Panc1 (cell line): Measurements from ENCODE around the gene C17orf67. TPM values are rescaled to one million over a fixed set of nuclear protein-coding genes. Genes with fewer than 3 reads are reported as not detected.
"Not testable (repeated sequence)": the region's sequence is repeated elsewhere in the genome, so short reads cannot be mapped to it uniquely, and the experiment has no call there.

Experiments
- ATAC-seq: fragments of 200-7000 bp; cut with Tn5 transposase; 2 replicates; pipeline ENCODE4 v1.9.1; 2020; ENCODE audit warnings: mild to moderate bottlenecking, moderate library complexity
- BruUV-seq: library from RNA; stranded (reverse); fragments of 400-500 nt; replicated peaks from 2 replicates; lab custom pipeline; 2021; lab: Mats Ljungman, UMichigan
- CTCF ChIA-PET: fragments of 300-600 bp; sonication (Branson Sonifier 250); formaldehyde crosslinking; loops from one replicate; lab custom pipeline; 2022; ENCODE audit warnings: antibody characterized with exemption; lab: Charles Lee
- POLR2A ChIA-PET: fragments of 300-600 bp; sonication (Branson Sonifier 250); formaldehyde crosslinking; loops from one replicate; lab custom pipeline; 2022; ENCODE audit warnings: antibody characterized with exemption; lab: Charles Lee
- DNase-seq: peaks from one replicate; pipeline ENCODE4 v3.0.0-alpha.2; 2010; ENCODE audit warnings: low read depth, low spot score
- H3K27ac ChIP-seq: 2 replicates; pipeline ENCODE4 v1.5.1; 2011; ENCODE audit warnings: mild to moderate bottlenecking, low read length, inconsistent platforms
- H3K27me3 ChIP-seq: fragments of 200-500 bp; sonication (Bioruptor generic); 2 replicates; pipeline ENCODE4 v1.6.0; 2014; ENCODE audit warnings: low read length, inconsistent platforms; ENCODE audit not compliant: control insufficient read depth, insufficient read depth
- H3K36me3 ChIP-seq: fragments of 200-500 bp; sonication (Bioruptor generic); 2 replicates; pipeline ENCODE4 v1.5.1; 2014; ENCODE audit warnings: inconsistent platforms, mild to moderate bottlenecking, low read length, moderate library complexity; ENCODE audit not compliant: control insufficient read depth, insufficient read depth
- H3K4me1 ChIP-seq: 2 replicates; pipeline ENCODE4 v1.5.1; 2011; ENCODE audit warnings: inconsistent platforms, mild to moderate bottlenecking, low read length, moderate library complexity; ENCODE audit not compliant: control insufficient read depth, insufficient read depth
- H3K4me3 ChIP-seq, 2 experiments: 2 replicates each; pipeline ENCODE4 v1.5.1; 2011 to 2012; ENCODE audit warnings: low read depth in 2 of 2, low read length in 2 of 2, mild to moderate bottlenecking in 2 of 2, inconsistent platforms in 1 of 2, moderate library complexity in 1 of 2
- H3K9me3 ChIP-seq: fragments of 200-500 bp; sonication (Bioruptor generic); 2 replicates; pipeline ENCODE4 v1.5.1; 2014; ENCODE audit warnings: low read depth, mild to moderate bottlenecking, inconsistent platforms, low read length, moderate library complexity; ENCODE audit not compliant: control insufficient read depth, insufficient read depth
- POLR2AphosphoS5 ChIP-seq: IDR thresholded peaks from 2 replicates; pipeline ENCODE4 v1.6.1; 2012; ENCODE audit warnings: mild to moderate bottlenecking, low read depth, low read length, moderate library complexity
- REST ChIP-seq, 2 experiments: IDR thresholded peaks; 2 replicates each; pipeline ENCODE4 v1.6.1; 2011 to 2012; ENCODE audit warnings: low read depth in 2 of 2, control low read depth in 1 of 2, low read length in 1 of 2, mild to moderate bottlenecking in 1 of 2, moderate library complexity in 1 of 2; ENCODE audit not compliant: insufficient read depth in 1 of 2
- SIN3A ChIP-seq: IDR thresholded peaks from 2 replicates; pipeline ENCODE4 v1.6.1; 2012; ENCODE audit warnings: low read depth, mild to moderate bottlenecking, low read length, moderate library complexity, borderline replicate concordance; ENCODE audit not compliant: insufficient read depth
- TCF7L2 ChIP-seq: IDR thresholded peaks from 2 replicates; pipeline ENCODE4 v1.6.1; 2011; ENCODE audit warnings: mild to moderate bottlenecking, low read depth, low read length, inconsistent platforms
- in situ Hi-C: cut with HindIII; loops from 2 replicates; pipeline ENCODE4 v1.10.0; 2016; ENCODE audit warnings: low sequenced_read_pairs, low pct_unique_long_range_greater_than_20kb
- intact Hi-C: fragments of 100-400 bp; cut with micrococcal nuclease; formaldehyde crosslinking; loops from one replicate; pipeline ENCODE4 v1.10.0; 2022; ENCODE audit not compliant: unreplicated experiment
- total RNA-seq: library from RNA; stranded (reverse); gene quantifications from one replicate; pipeline ENCODE4 v1.2.1, GENCODE V29; 2021; ENCODE audit not compliant: unreplicated experiment
- TF ChIP-seq, protein P1 (sequence below): fragments of 450-650 bp; IDR thresholded peaks from 2 replicates; pipeline ENCODE4 v1.5.1; 2017; ENCODE audit warnings: mild to moderate bottlenecking

Gene C17orf67
- total RNA-seq, 1 experiment from 2014 or later, result 3.4 TPM

DNA sequence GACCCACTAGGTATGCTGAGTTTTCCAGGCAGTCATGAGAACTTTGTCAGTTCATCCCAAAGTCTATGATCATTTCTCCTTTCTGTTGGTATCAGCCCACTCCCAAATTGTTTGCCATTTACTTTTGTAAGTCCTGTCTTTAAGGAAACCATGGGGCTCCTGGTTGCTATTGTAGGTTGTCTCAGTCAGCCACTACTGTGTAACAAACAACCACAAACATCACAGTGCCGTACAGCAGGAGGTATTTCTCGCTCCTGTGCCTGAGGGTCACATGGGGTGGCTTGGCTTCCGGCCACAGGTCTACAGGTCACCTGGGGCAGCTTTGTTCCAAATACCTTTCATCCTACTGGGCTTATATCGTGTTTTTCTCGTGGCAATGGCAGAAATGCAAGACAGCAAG lies 71.6 kb downstream of the C17orf67 start:
- no peak overlapping the region for H3K4me3 ChIP-seq
- BruUV-seq, result no TSS peak
- POLR2A ChIA-PET, result no interaction called here
- no peaks in the 10 kb centered on the region for H3K9me3 ChIP-seq
- TF ChIP-seq REST (IDR thresholded peaks at IDR 0.05; ENCODE audit: insufficient read depth in 1 of 2, low read depth in 2 of 2, low read length in 1 of 2) (no peak), SIN3A (no peak), POLR2AphosphoS5 (no peak), TCF7L2 (no peak)
- TF ChIP-seq, protein P1, sequence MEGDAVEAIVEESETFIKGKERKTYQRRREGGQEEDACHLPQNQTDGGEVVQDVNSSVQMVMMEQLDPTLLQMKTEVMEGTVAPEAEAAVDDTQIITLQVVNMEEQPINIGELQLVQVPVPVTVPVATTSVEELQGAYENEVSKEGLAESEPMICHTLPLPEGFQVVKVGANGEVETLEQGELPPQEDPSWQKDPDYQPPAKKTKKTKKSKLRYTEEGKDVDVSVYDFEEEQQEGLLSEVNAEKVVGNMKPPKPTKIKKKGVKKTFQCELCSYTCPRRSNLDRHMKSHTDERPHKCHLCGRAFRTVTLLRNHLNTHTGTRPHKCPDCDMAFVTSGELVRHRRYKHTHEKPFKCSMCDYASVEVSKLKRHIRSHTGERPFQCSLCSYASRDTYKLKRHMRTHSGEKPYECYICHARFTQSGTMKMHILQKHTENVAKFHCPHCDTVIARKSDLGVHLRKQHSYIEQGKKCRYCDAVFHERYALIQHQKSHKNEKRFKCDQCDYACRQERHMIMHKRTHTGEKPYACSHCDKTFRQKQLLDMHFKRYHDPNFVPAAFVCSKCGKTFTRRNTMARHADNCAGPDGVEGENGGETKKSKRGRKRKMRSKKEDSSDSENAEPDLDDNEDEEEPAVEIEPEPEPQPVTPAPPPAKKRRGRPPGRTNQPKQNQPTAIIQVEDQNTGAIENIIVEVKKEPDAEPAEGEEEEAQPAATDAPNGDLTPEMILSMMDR, result no peak
- no peaks in the 10 kb centered on the region for H3K4me1 ChIP-seq
- in situ Hi-C loops (no loop called here), intact Hi-C loops (no loop called here)
- ATAC-seq, result no peak
- H3K36me3 ChIP-seq, result no peaks in the 10 kb centered on the region
- no peak overlapping the region for H3K27ac ChIP-seq
- no peak for DNase-seq
- CTCF ChIA-PET, result no interaction called here
- H3K27me3 ChIP-seq, result peaks cover 3% of the 10 kb centered on the region; the same call in 1 of the 2 replicates

DNA sequence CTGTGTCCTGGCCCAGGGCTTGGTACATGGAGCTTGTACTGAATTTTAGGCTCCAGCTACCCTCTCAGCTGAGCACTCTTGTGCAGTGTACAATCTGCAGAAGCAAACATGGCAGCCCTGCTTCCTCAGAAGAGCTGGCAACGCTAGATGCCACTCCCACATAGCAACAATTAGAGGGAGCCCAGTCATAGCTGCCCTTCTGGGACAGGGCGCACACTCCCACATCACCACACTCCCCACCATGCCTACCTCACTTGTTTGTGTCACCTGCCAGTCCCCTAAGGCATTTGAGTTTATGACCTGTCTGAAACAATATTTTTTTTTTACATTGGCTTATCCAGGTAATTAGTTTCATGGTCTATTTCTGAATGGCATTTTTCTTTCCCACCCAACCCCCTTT lies 72.3 kb downstream of the C17orf67 start:
- intact Hi-C loops (no loop called here), in situ Hi-C loops (no loop called here)
- POLR2A ChIA-PET, result no interaction called here
- no peak overlapping the region for H3K4me3 ChIP-seq
- H3K27ac ChIP-seq, result no peak overlapping the region
- H3K4me1 ChIP-seq, result no peaks in the 10 kb centered on the region
- H3K36me3 ChIP-seq, result no peaks in the 10 kb centered on the region
- ATAC-seq, result peak; percentile 35; the same call in 1 of the 2 replicates
- TF ChIP-seq, protein P1, result no peak
- no peak for TF ChIP-seq TCF7L2
- TF ChIP-seq REST (IDR thresholded peaks at IDR 0.05; ENCODE audit: insufficient read depth in 1 of 2, low read depth in 2 of 2, low read length in 1 of 2), result no peak
- no peak for TF ChIP-seq POLR2AphosphoS5
- no peak for TF ChIP-seq SIN3A
- no peak for DNase-seq
- CTCF ChIA-PET, result no interaction called here
- no TSS peak for BruUV-seq
- H3K27me3 ChIP-seq, result peaks cover 3% of the 10 kb centered on the region; the same call in 1 of the 2 replicates
- no peaks in the 10 kb centered on the region for H3K9me3 ChIP-seq

DNA sequence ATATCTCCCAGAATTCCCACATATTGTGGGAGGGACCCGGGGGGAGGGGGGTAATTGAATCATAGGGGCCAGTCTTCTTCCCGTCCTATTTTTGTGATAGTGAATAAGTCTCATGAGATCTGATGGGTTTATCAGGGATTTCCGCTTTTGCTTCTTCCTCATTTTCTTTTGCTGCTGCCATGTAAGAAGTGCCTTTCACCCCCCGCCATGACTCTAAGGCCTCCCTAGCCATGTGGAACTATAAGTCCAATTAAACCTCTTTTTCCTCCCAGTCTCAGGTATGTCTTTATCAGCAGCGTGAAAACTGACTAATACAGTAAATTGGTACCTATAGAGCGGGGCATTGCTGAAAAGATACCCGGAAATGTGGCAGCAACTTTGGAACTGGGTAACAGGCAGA lies 76.1 kb downstream of the C17orf67 start:
- intact Hi-C loops, H3K9me3 ChIP-seq, in situ Hi-C loops, CTCF ChIA-PET, H3K4me1 ChIP-seq, H3K27ac ChIP-seq, BruUV-seq, H3K27me3 ChIP-seq, H3K4me3 ChIP-seq, H3K36me3 ChIP-seq, ATAC-seq, DNase-seq, POLR2A ChIA-PET: not testable (repeated sequence)
